DOHH2 (cell line): ENCODE data around the gene PRKAR1B.

Source experiments
- EZH2phosphoT487 ChIP-seq: fragments of 200-600 bp; sonication (generic); IDR thresholded peaks from 2 replicates; pipeline ENCODE4 v1.6.1; 2017; ENCODE audit warnings: borderline replicate concordance, mild to moderate bottlenecking, antibody characterized with exemption, low read length, moderate library complexity, mixed read lengths
- TF ChIP-seq, protein P1 (sequence below): fragments of 200-600 bp; sonication (generic); IDR thresholded peaks from one replicate; pipeline ENCODE4 v1.5.1; 2014; ENCODE audit warnings: antibody characterized with exemption, mild to moderate bottlenecking, low read depth, low read length; ENCODE audit not compliant: poor library complexity, severe bottlenecking

DNA sequence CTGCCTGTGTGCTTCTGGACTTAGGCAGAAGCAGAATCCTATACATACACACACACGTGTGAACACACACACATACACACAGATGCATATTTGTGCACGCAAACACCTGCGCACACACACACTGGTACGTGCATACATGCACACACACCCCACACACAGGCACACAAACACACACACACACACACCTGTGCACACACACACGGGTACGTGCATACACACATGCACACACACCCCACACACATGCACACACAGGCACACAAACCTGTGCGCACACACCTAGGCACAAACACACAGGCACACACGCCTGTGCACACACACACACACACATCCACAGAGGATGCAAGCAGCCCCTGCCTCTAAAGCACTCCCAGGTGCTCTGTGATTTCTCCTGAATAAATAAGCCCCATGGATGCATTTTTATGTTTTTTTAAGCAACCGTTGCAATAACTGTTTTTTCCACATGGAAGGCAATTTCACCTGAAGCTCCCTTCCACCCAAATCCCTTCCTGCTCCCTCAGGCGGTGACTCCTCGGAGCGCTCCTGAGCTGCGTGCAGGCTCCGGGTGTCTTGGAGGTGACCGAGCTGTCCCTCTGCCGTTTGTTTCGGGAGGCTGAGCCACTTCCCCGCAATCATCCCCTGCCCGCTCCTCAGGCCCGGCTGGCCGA, 166.0 kb downstream of the PRKAR1B start:
- TF ChIP-seq, protein P1, sequence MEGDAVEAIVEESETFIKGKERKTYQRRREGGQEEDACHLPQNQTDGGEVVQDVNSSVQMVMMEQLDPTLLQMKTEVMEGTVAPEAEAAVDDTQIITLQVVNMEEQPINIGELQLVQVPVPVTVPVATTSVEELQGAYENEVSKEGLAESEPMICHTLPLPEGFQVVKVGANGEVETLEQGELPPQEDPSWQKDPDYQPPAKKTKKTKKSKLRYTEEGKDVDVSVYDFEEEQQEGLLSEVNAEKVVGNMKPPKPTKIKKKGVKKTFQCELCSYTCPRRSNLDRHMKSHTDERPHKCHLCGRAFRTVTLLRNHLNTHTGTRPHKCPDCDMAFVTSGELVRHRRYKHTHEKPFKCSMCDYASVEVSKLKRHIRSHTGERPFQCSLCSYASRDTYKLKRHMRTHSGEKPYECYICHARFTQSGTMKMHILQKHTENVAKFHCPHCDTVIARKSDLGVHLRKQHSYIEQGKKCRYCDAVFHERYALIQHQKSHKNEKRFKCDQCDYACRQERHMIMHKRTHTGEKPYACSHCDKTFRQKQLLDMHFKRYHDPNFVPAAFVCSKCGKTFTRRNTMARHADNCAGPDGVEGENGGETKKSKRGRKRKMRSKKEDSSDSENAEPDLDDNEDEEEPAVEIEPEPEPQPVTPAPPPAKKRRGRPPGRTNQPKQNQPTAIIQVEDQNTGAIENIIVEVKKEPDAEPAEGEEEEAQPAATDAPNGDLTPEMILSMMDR: no peak
- TF ChIP-seq EZH2phosphoT487: no peak
